HCT116 (cell line): ENCODE data around the gene CLPTM1L.

Source experiments
- CTCF ChIP-seq, 3 experiments: fragments of 200-600 bp in 1 of 3; sonication (generic) in 1 of 3; IDR thresholded peaks in 2 of 3; conservative IDR thresholded peaks in 1 of 3; 2 replicates each; pipeline ENCODE4 v1.5.1; 2012 to 2017; ENCODE audit warnings: low read depth in 2 of 3, low read length in 2 of 3, antibody characterized with exemption in 1 of 3, borderline replicate concordance in 1 of 3, control low read depth in 1 of 3, mild to moderate bottlenecking in 1 of 3, mixed read lengths in 1 of 3, mixed run types in 1 of 3, moderate library complexity in 1 of 3; ENCODE audit not compliant: insufficient read depth in 1 of 3
- EZH2phosphoT487 ChIP-seq: fragments of 200-600 bp; IDR thresholded peaks from 2 replicates; pipeline ENCODE4 v1.6.1; 2018; ENCODE audit warnings: antibody characterized with exemption, borderline replicate concordance
- RAD21 ChIP-seq: IDR thresholded peaks from 2 replicates; pipeline ENCODE4 v1.6.1; 2012; ENCODE audit warnings: low read depth, mild to moderate bottlenecking
- REST ChIP-seq: IDR thresholded peaks from 2 replicates; pipeline ENCODE4 v1.6.1; 2012; ENCODE audit warnings: low read depth
- ZFX ChIP-seq: fragments of 450-650 bp; IDR thresholded peaks from 2 replicates; pipeline ENCODE4 v1.6.1; 2017

- TF ChIP-seq RAD21 (peak; percentile 29; the same call in 1 of the 2 replicates), CTCF (IDR thresholded peaks at IDR 0.05 in 2 of 3, conservative IDR thresholded peaks at IDR 0.05 in 1 of 3; ENCODE audit: borderline replicate concordance in 1 of 3, insufficient read depth in 1 of 3, low read depth in 2 of 3, low read length in 2 of 3) (peak in 1 of 3 experiments; percentile 13; a peak in 1 of 6 replicates), ZFX (no peak), REST (no peak), EZH2phosphoT487 (no peak)
These were observed 4.3 kb upstream of the CLPTM1L start for GRCh38 chr5:1349246-1349645.
